Measurements from ENCODE around the gene CLNK.

GRCh38 chr4:10684631-10685030 lies at the start of gene CLNK:
- TF ChIP-seq CTCF (IDR thresholded peaks at IDR 0.05) (no peak), POLR2A (IDR thresholded peaks at IDR 0.05) (no peak)
